Measurements from ENCODE around the gene SEL1L. TPM values are rescaled to one million over a fixed set of nuclear protein-coding genes. Genes with fewer than 3 reads are reported as not detected.

SEL1L gene
- total and polyA plus RNA-seq, 12 donors = 8.3 to 119 (median 56.0) TPM

GRCh38 chr14:81480741-81481140, 52.9 kb downstream of the SEL1L start:
- H3K27me3 ChIP-seq = no peaks in the 10 kb centered on the region
- 91 to 95% (median 93%) methylated on average over 4 to 5 of the region's 5 CpGs for WGBS, 4 donors
- DNase-seq = no peak
- intact Hi-C loops (cut with DNase I) = no loop called here
- H3K4me3 ChIP-seq = no peak overlapping the region
- no peak overlapping the region for H3K27ac ChIP-seq
- no peaks in the 10 kb centered on the region for H3K4me1 ChIP-seq (replicated peaks in 1 of 2)
- no peaks in the 10 kb centered on the region for H3K9me3 ChIP-seq (replicated peaks in 1 of 3)
- TF ChIP-seq CTCF (IDR thresholded peaks at IDR 0.05) (no peak), POLR2A (IDR thresholded peaks at IDR 0.05) (no peak)
- peaks cover 0 to 55% of the 10 kb centered on the region in 2 donors for H3K36me3 ChIP-seq (replicated peaks in 1 of 2)

- WGBS, 4 donors = 70 to 90% (median 86%) methylated on average over 3 of the region's 3 CpGs
- Histone ChIP-seq H3K4me3 (no peak overlapping the region), H3K9me3 (replicated peaks in 1 of 3) (no peaks in the 10 kb centered on the region), H3K36me3 (replicated peaks in 1 of 2) (peaks cover 0 to 39% of the 10 kb centered on the region in 2 donors), H3K27me3 (no peaks in the 10 kb centered on the region), H3K4me1 (replicated peaks in 1 of 2) (peaks cover 0 to 4% of the 10 kb centered on the region in 2 donors), H3K27ac (no peak overlapping the region)
- TF ChIP-seq POLR2A (IDR thresholded peaks at IDR 0.05) = no peak
- TF ChIP-seq CTCF (IDR thresholded peaks at IDR 0.05) = no peak
- no peak for DNase-seq
- intact Hi-C loops (cut with DNase I) = no loop called here
These were observed 55.2 kb downstream of the SEL1L start for GRCh38 chr14:81478446-81478845.

- H3K4me1 ChIP-seq (replicated peaks in 1 of 2) = peaks cover 0 to 14% of the 10 kb centered on the region in 2 donors
- intact Hi-C loops (cut with DNase I) = no loop called here
- no peak overlapping the region for H3K4me3 ChIP-seq
- H3K36me3 ChIP-seq (replicated peaks in 1 of 2) = peaks cover 0 to 39% of the 10 kb centered on the region in 2 donors
- no peak overlapping the region for H3K27ac ChIP-seq
- DNase-seq = no peak
- H3K9me3 ChIP-seq (replicated peaks in 1 of 3) = no peaks in the 10 kb centered on the region
- TF ChIP-seq POLR2A (IDR thresholded peaks at IDR 0.05) = no peak
- TF ChIP-seq CTCF (IDR thresholded peaks at IDR 0.05) = no peak
- H3K27me3 ChIP-seq = no peaks in the 10 kb centered on the region
- 77 to 91% (median 86%) methylated on average over 4 to 5 of the region's 5 CpGs for WGBS, 4 donors
These were observed 56.8 kb downstream of the SEL1L start for GRCh38 chr14:81476816-81477215.

GRCh38 chr14:81474685-81475324, 58.8 kb downstream of the SEL1L start:
- no peak for TF ChIP-seq POLR2A (IDR thresholded peaks at IDR 0.05)
- TF ChIP-seq CTCF (IDR thresholded peaks at IDR 0.05) = no peak
- H3K4me3 ChIP-seq = no peak overlapping the region
- H3K36me3 ChIP-seq (replicated peaks in 1 of 2) = peaks cover 0 to 37% of the 10 kb centered on the region in 2 donors
- H3K4me1 ChIP-seq (replicated peaks in 1 of 2) = peaks cover 0 to 14% of the 10 kb centered on the region in 2 donors
- no peaks in the 10 kb centered on the region for H3K9me3 ChIP-seq (replicated peaks in 1 of 3)
- intact Hi-C loops (cut with DNase I) = no loop called here
- DNase-seq = no peak
- 91 to 94% (median 92%) methylated on average over 5 of the region's 5 CpGs for WGBS, 4 donors
- H3K27ac ChIP-seq = no peak overlapping the region
- H3K27me3 ChIP-seq = no peaks in the 10 kb centered on the region
